DMS114 treated with DMSO at 0.1 percent for 48 hours (cell line): ENCODE measurements around the gene COA6.

Experiments used
- DNase-seq: peaks from one replicate; lab custom pipeline; 2025; ENCODE audit not compliant: unreplicated experiment; lab: John Stamatoyannopoulos, UW

The COA6 gene

GRCh38 chr1:234373064-234373958, at the start of gene COA6:
COA6 (plus strand) TSS chr1:234373456; CDS start chr1:234373467, 11 bp downstream.
- peak; percentile 92 for DNase-seq

GRCh38 chr1:234324821-234325220, 48.4 kb upstream of the COA6 start:
- no peak for DNase-seq

GRCh38 chr1:234325878-234326496, 47.3 kb upstream of the COA6 start:
- DNase-seq, result no peak

- DNase-seq, result peak; percentile 73
Measured at GRCh38 chr1:234326497-234327366, 46.5 kb upstream of the COA6 start.

- no peak for DNase-seq
Measured at GRCh38 chr1:234327577-234328164, 45.6 kb upstream of the COA6 start.

- no peak for DNase-seq
Measured at GRCh38 chr1:234330843-234331215, 42.4 kb upstream of the COA6 start.

- no peak for DNase-seq
Measured at GRCh38 chr1:234331507-234331906, 41.7 kb upstream of the COA6 start.

GRCh38 chr1:234336359-234336758, 36.9 kb upstream of the COA6 start:
- DNase-seq, result no peak

- DNase-seq, result no peak
Measured at GRCh38 chr1:234337233-234337632, 36.0 kb upstream of the COA6 start.

- DNase-seq, result no peak
Measured at GRCh38 chr1:234340528-234340927, 32.7 kb upstream of the COA6 start.

GRCh38 chr1:234342774-234343173, 30.5 kb upstream of the COA6 start:
- DNase-seq, result no peak

- DNase-seq, result no peak
Measured at GRCh38 chr1:234345237-234345636, 28.0 kb upstream of the COA6 start.

- DNase-seq, result no peak
Measured at GRCh38 chr1:234348964-234349363, 24.3 kb upstream of the COA6 start.

GRCh38 chr1:234355782-234356510, 17.3 kb upstream of the COA6 start:
- DNase-seq, result no peak

GRCh38 chr1:234356615-234357269, 16.5 kb upstream of the COA6 start:
- peak; percentile 5 for DNase-seq

GRCh38 chr1:234357831-234358230, 15.4 kb upstream of the COA6 start:
- DNase-seq, result no peak

GRCh38 chr1:234361102-234361603, 12.1 kb upstream of the COA6 start:
- DNase-seq, result no peak

GRCh38 chr1:234362558-234362957, 10.7 kb upstream of the COA6 start:
- DNase-seq, result no peak

- DNase-seq, result peak; percentile 6
Measured at GRCh38 chr1:234368320-234369032, 4.8 kb upstream of the COA6 start.
